Right lung (tissue), 10 donors: ENCODE data around the gene CLIC4. TPM values are rescaled to one million over a fixed set of nuclear protein-coding genes. Genes with fewer than 3 reads are reported as not detected.
"Not testable (repeated sequence)": the region's sequence is repeated elsewhere in the genome, so short reads cannot be mapped to it uniquely, and the experiment has no call there.

Experiments used
- DNase-seq, 2 donors: peaks; one replicate each; pipeline ENCODE4 v3.0.0-alpha.2; 2013
- long read RNA-seq, 8 donors: transcript quantifications; one replicate each; lab custom pipeline, GENCODE V29; 2026
- polyA plus RNA-seq, 5 donors: library from polyadenylated mRNA; unstranded; fragments of 120-200 nt; gene quantifications; one replicate each; pipeline versions ENCODE4 v1.2.1 to v1.2.3, GENCODE V29; 2013; ENCODE audit warnings: inconsistent platforms in 1 of 5, low replicate concordance in 1 of 5; ENCODE audit not compliant: insufficient read length in 5 of 5, insufficient read depth in 1 of 5

CLIC4 gene
- polyA plus RNA-seq: 100 to 1,000 TPM; 196 to 288 (median 236) TPM
- long read RNA-seq, donor 1, full-length matches to known transcripts: 75 of 164 reads
- long read RNA-seq, donor 1, partial matches to known transcripts: 89 of 164 reads
- long read RNA-seq, donor 1, other reads (novel, unspliced or antisense): 0 of 164 reads
- long read RNA-seq, donor 2, full-length matches to known transcripts: 44 of 49 reads
- long read RNA-seq, donor 2, partial matches to known transcripts: 5 of 49 reads
- long read RNA-seq, donor 2, other reads (novel, unspliced or antisense): 0 of 49 reads
- long read RNA-seq, donor 3, full-length matches to known transcripts: 51 of 98 reads
- long read RNA-seq, donor 3, partial matches to known transcripts: 47 of 98 reads
- long read RNA-seq, donor 3, other reads (novel, unspliced or antisense): 0 of 98 reads
- long read RNA-seq, donor 4, full-length matches to known transcripts: 36 of 74 reads
- long read RNA-seq, donor 4, partial matches to known transcripts: 38 of 74 reads
- long read RNA-seq, donor 4, other reads (novel, unspliced or antisense): 0 of 74 reads
- long read RNA-seq, donor 5, full-length matches to known transcripts: 71 of 184 reads
- long read RNA-seq, donor 5, partial matches to known transcripts: 113 of 184 reads
- long read RNA-seq, donor 5, other reads (novel, unspliced or antisense): 0 of 184 reads
- long read RNA-seq, donor 6, full-length matches to known transcripts: 73 of 123 reads
- long read RNA-seq, donor 6, partial matches to known transcripts: 50 of 123 reads
- long read RNA-seq, donor 6, other reads (novel, unspliced or antisense): 0 of 123 reads
- long read RNA-seq, donor 7, full-length matches to known transcripts: 71 of 119 reads
- long read RNA-seq, donor 7, partial matches to known transcripts: 48 of 119 reads
- long read RNA-seq, donor 7, other reads (novel, unspliced or antisense): 0 of 119 reads
- long read RNA-seq, donor 8, full-length matches to known transcripts: 18 of 42 reads
- long read RNA-seq, donor 8, partial matches to known transcripts: 24 of 42 reads
- long read RNA-seq, donor 8, other reads (novel, unspliced or antisense): 0 of 42 reads

- peak; percentile 100 for DNase-seq
These were observed at the start of gene CLIC4 for GRCh38 chr1:24744911-24745710. CLIC4 (plus strand) TSS chr1:24745447; CDS start chr1:24745554, 107 bp downstream.

- DNase-seq: no peak
These were observed 49.0 kb upstream of the CLIC4 start for GRCh38 chr1:24696041-24696755.

GRCh38 chr1:24696756-24697330, 48.4 kb upstream of the CLIC4 start:
- DNase-seq: no peak

GRCh38 chr1:24697453-24698001, 47.7 kb upstream of the CLIC4 start:
- not testable (repeated sequence) for DNase-seq

- not testable (repeated sequence) for DNase-seq
These were observed 46.9 kb upstream of the CLIC4 start for GRCh38 chr1:24698326-24698725.

- DNase-seq: no peak
These were observed 45.6 kb upstream of the CLIC4 start for GRCh38 chr1:24699628-24700027.

- no peak for DNase-seq
These were observed 42.5 kb upstream of the CLIC4 start for GRCh38 chr1:24702511-24703293.

- no peak for DNase-seq
These were observed 40.6 kb upstream of the CLIC4 start for GRCh38 chr1:24704411-24705259.

GRCh38 chr1:24705260-24706073, 39.8 kb upstream of the CLIC4 start:
- DNase-seq: peak; percentile 72 to 78

- not testable (repeated sequence) for DNase-seq
These were observed 39.2 kb upstream of the CLIC4 start for GRCh38 chr1:24706074-24706389.

GRCh38 chr1:24707687-24708086, 37.6 kb upstream of the CLIC4 start:
- DNase-seq: no peak

GRCh38 chr1:24708938-24709337, 36.3 kb upstream of the CLIC4 start:
- DNase-seq: no peak

GRCh38 chr1:24709791-24710441, 35.3 kb upstream of the CLIC4 start:
- no peak for DNase-seq

GRCh38 chr1:24711329-24711728, 33.9 kb upstream of the CLIC4 start:
- DNase-seq: no peak

GRCh38 chr1:24713176-24713575, 32.1 kb upstream of the CLIC4 start:
- no peak for DNase-seq

GRCh38 chr1:24713736-24714135, 31.5 kb upstream of the CLIC4 start:
- DNase-seq: no peak
